GM12865 (cell line): Measurements from ENCODE around the gene CFTR.
"Not testable (repeated sequence)": the region's sequence is repeated elsewhere in the genome, so short reads cannot be mapped to it uniquely, and the experiment has no call there.

Source experiments
- DNase-seq: peaks from one replicate; pipeline ENCODE4 v3.0.0; 2010; ENCODE audit warnings: low read depth
- H3K4me3 ChIP-seq: 2 replicates; pipeline ENCODE4 v1.5.1; 2011; ENCODE audit warnings: mild to moderate bottlenecking, low read depth, low read length, control low read depth
- CTCF ChIP-seq: IDR thresholded peaks from 2 replicates; pipeline ENCODE4 v1.5.1; 2011; ENCODE audit warnings: low read length, control low read depth, low read depth, inconsistent platforms; ENCODE audit not compliant: insufficient read depth; ENCODE audit errors: missing control alignments

Gene CFTR

GRCh38 chr7:117692338-117692737 lies 212.5 kb downstream of the CFTR start:
- TF ChIP-seq CTCF = no peak
- no peak for DNase-seq
- H3K4me3 ChIP-seq = no peak overlapping the region

GRCh38 chr7:117698018-117698417 lies 218.2 kb downstream of the CFTR start:
- DNase-seq = no peak
- TF ChIP-seq CTCF = no peak

GRCh38 chr7:117704063-117704462 lies 224.2 kb downstream of the CFTR start:
- DNase-seq = no peak
- H3K4me3 ChIP-seq = no peak overlapping the region
- no peak for TF ChIP-seq CTCF

More at GRCh38 chr7:117698018-117698417, 218.2 kb downstream of the CFTR start:
- no peak overlapping the region for H3K4me3 ChIP-seq

GRCh38 chr7:117705630-117706029 lies 225.8 kb downstream of the CFTR start:
- DNase-seq = no peak
- H3K4me3 ChIP-seq = no peak overlapping the region
- TF ChIP-seq CTCF = no peak

- TF ChIP-seq CTCF = no peak
- no peak for DNase-seq
- no peak overlapping the region for H3K4me3 ChIP-seq
These were observed 226.4 kb downstream of the CFTR start for GRCh38 chr7:117706210-117706609.

GRCh38 chr7:117707080-117707479 lies 227.3 kb downstream of the CFTR start:
- TF ChIP-seq CTCF = no peak
- no peak overlapping the region for H3K4me3 ChIP-seq
- DNase-seq = no peak

- not testable (repeated sequence) for H3K4me3 ChIP-seq, DNase-seq
These were observed 228.3 kb downstream of the CFTR start for GRCh38 chr7:117708173-117708572.

- H3K4me3 ChIP-seq = no peak overlapping the region
- DNase-seq = no peak
- no peak for TF ChIP-seq CTCF
These were observed 231.7 kb downstream of the CFTR start for GRCh38 chr7:117711556-117711955.
